Esophagus muscularis mucosa (tissue), 4 donors: ENCODE results near the gene SIX5. TPM values are rescaled to one million over a fixed set of nuclear protein-coding genes. Genes with fewer than 3 reads are reported as not detected.

Experiments used
- DNase-seq: peaks from one replicate; pipeline ENCODE4 v3.0.0-alpha.2; 2017; ENCODE audit errors: extremely low spot score
- H3K27ac ChIP-seq, 4 donors: fragments of 200-600 bp; sonication (generic); replicated peaks in 1 of 4; 1 replicate in 3 of 4; 2 replicates in 1 of 4; pipeline ENCODE4 v1.5.1; 2016 to 2019; ENCODE audit warnings: mild to moderate bottlenecking in 1 of 4
- H3K27me3 ChIP-seq, 4 donors: fragments of 200-600 bp; sonication (generic); one replicate each; pipeline versions ENCODE4 v1.5.1 to v1.6.0; 2016 to 2019
- H3K36me3 ChIP-seq, 4 donors: fragments of 200-600 bp; sonication (generic); one replicate each; pipeline ENCODE4 v1.5.1; 2016 to 2019
- H3K4me1 ChIP-seq, 4 donors: fragments of 200-600 bp; sonication (generic); one replicate each; pipeline ENCODE4 v1.5.1; 2016 to 2019
- H3K4me3 ChIP-seq, 4 donors: fragments of 200-600 bp; sonication (generic); 1 replicate in 2 of 4; 2 replicates in 2 of 4; pipeline ENCODE4 v1.5.1; 2016 to 2019; ENCODE audit warnings: mild to moderate bottlenecking in 4 of 4, moderate library complexity in 1 of 4
- H3K9me3 ChIP-seq, 4 donors: fragments of 200-600 bp; sonication (generic); 1 replicate in 3 of 4; 2 replicates in 1 of 4; pipeline ENCODE4 v1.5.1; 2016 to 2019
- CTCF ChIP-seq, 3 experiments: fragments of 200-600 bp in 2 of 3; fragments of 450-650 bp in 1 of 3; sonication (generic) in 2 of 3; IDR thresholded peaks; one replicate each; pipeline ENCODE4 v1.5.1; 2017 to 2019; ENCODE audit warnings: antibody characterized with exemption in 3 of 3, mild to moderate bottlenecking in 2 of 3, moderate library complexity in 1 of 3
- EP300 ChIP-seq: sonication (generic); formaldehyde crosslinking; IDR thresholded peaks from one replicate; pipeline ENCODE4 v1.6.1; 2017; ENCODE audit warnings: antibody characterized with exemption
- POLR2A ChIP-seq: fragments of 450-650 bp; IDR thresholded peaks from one replicate; pipeline ENCODE4 v1.6.1; 2017; ENCODE audit warnings: antibody characterized with exemption, moderate library complexity, mild to moderate bottlenecking, low read depth
- POLR2AphosphoS5 ChIP-seq, 2 donors: sonication (generic); formaldehyde crosslinking; IDR thresholded peaks; one replicate each; pipeline ENCODE4 v1.6.1; 2017; ENCODE audit warnings: antibody characterized with exemption in 2 of 2
- WGBS: methylation state at CpG from one replicate; pipeline ENCODE4 v1.1.5; 2018; 5-methylcytosine and 5-hydroxymethylcytosine counted together
- intact Hi-C: fragments of 100-400 bp; cut with DNase I; formaldehyde crosslinking; loops from one replicate; pipeline ENCODE4 v1.15.1; 2023
- total RNA-seq, 4 donors: library from RNA; depleted of rRNA; stranded (reverse); fragments of >200 nt; gene quantifications; one replicate each; pipeline versions ENCODE4 v1.1.0 to v1.2.1, GENCODE V29; 2016

SIX5 gene
- total RNA-seq, 4 donors from 2014 or later = 18.2 to 39.9 (median 28.8) TPM

DNA sequence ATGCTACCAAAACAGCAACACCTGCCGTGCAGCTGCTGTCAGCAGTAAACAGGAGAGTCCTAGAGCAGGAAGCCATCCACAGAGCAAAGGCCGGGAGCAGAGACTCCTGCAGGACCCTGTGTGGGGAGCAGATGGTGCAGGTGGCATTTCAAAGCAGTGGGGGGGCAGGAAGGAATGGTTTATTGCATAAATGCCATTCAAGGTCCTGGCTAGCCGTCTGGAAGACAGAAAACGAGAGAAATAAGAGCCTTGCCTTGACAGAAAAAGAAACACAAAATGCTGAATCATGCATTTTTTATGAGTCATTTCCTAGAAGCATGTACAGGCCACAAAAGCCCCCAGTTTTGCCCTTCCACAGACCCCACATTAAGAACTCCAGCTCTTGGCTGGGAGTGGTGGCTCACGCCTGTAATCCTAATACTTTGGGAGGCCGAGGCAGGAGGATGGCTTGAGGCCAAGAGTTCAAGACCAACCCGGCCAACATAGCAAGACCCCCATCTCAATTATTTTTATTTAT is 40.6 kb upstream of the SIX5 start:
- intact Hi-C loops = no loop called here
- no peak overlapping the region for H3K27ac ChIP-seq
- DNase-seq = no peak
- no peak for TF ChIP-seq POLR2AphosphoS5 (IDR thresholded peaks at IDR 0.05)
- no peak for TF ChIP-seq POLR2A
- TF ChIP-seq EP300 = no peak
- no peak for TF ChIP-seq CTCF (IDR thresholded peaks at IDR 0.05)
- no peaks in the 10 kb centered on the region for H3K36me3 ChIP-seq
- H3K27me3 ChIP-seq = peaks cover 0 to 33% (median 4%) of the 10 kb centered on the region in 4 donors
- peaks cover under 1 to 8% (median 6%) of the 10 kb centered on the region in 4 donors for H3K4me1 ChIP-seq
- WGBS = 55% methylated on average over 7 of the region's 7 CpGs
- no peaks in the 10 kb centered on the region for H3K9me3 ChIP-seq
- no peak overlapping the region for H3K4me3 ChIP-seq

DNA sequence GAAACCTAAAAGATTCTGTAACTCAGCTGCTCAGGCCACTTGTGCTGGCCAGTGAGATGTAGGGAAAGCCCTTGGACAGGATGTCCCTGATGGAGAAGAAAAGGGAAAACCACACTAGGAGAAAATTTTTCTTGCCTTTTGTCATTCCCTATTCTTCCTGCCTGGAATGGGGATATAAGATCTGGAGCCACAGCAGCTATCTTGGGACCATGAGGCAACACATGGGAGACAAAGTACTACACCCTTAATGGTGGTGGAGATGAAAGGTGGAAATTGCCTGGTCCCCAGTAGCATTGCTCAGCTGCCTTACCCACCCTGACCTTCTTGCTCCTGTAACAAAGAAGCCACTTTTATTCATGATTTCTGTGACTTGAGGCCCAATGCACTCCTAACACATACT is 36.7 kb upstream of the SIX5 start:
- H3K4me1 ChIP-seq = peaks cover 0 to 8% (median 5%) of the 10 kb centered on the region in 4 donors
- H3K36me3 ChIP-seq = no peaks in the 10 kb centered on the region
- H3K4me3 ChIP-seq = no peak overlapping the region
- TF ChIP-seq POLR2AphosphoS5 (IDR thresholded peaks at IDR 0.05) (no peak), POLR2A (no peak), CTCF (IDR thresholded peaks at IDR 0.05) (no peak), EP300 (no peak)
- no peak overlapping the region for H3K27ac ChIP-seq
- H3K27me3 ChIP-seq = peaks cover 0 to 5% (median 0%) of the 10 kb centered on the region in 4 donors
- no peaks in the 10 kb centered on the region for H3K9me3 ChIP-seq
- no peak for DNase-seq
- intact Hi-C loops = no loop called here

DNA sequence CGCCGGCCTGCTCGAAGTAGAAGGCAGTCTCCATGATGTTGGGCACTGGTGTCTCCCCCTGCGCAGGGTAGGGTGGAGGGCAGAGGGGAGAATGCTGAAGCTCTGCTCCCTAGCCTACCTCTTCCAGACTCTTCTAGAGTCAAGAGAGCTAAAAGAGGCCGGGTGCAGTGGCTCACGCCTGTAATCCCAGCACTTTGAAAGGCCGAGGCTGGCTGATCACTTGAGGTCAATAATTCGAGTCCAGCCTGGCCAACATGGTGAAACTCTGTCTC is 35.8 kb upstream of the SIX5 start:
- intact Hi-C loops = no loop called here

DNA sequence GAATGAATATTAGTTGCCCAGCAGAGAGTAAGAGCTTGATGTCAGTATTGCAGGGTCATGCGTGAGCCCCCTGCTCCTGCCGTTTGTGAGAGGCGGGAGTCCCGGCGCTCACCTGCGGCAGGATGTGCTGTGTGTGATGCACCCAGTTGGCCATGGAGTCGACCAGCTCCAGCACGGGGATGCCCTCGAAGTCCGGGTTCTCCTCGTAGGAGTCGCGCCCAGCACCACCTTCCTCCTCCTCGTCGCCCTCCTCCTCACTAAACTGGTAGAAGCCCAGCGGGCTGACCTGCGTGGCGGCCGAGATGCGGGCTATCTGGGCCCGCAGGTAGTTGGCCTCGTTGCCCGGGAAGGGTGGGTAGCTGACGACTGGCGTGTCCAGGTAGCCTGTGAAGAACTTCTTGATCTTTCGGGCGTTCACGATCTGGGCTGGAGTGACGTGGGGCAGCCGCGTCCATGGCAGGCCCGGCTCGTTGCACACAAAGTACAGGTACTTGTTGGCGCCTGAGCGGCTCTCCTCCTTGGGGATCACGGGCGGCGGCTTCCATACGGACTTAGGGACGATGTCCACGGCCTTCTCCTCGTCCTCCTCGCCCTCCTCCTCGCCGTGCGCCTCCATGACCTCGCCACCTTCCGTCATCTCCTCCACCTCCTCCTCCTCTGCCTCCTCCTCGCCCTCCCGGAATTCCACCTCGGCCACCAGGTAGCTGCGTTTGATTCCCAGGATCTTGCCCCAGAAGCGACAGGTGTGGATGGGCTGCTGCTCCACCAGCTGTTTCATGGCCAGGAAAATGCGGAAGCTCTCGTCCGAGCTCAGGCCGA is 35.3 kb upstream of the SIX5 start:
- Histone ChIP-seq H3K4me1 (peaks cover 0 to 4% (median 2%) of the 10 kb centered on the region in 4 donors), H3K27me3 (no peaks in the 10 kb centered on the region), H3K9me3 (no peaks in the 10 kb centered on the region), H3K27ac (no peak overlapping the region), H3K4me3 (no peak overlapping the region), H3K36me3 (no peaks in the 10 kb centered on the region)
- intact Hi-C loops = no loop called here
- no peak for DNase-seq
- WGBS = 94% methylated on average over 50 of the region's 57 CpGs
- TF ChIP-seq POLR2AphosphoS5 (IDR thresholded peaks at IDR 0.05) (no peak), EP300 (no peak), POLR2A (no peak)

More for the DNA sequence above, 35.8 kb upstream of the SIX5 start:
- H3K4me1 ChIP-seq = peaks cover 0 to 5% (median 4%) of the 10 kb centered on the region in 4 donors
- 93% methylated on average over 8 of the region's 8 CpGs for WGBS
- TF ChIP-seq POLR2A = no peak
- TF ChIP-seq POLR2AphosphoS5 (IDR thresholded peaks at IDR 0.05) = no peak
- no peak for TF ChIP-seq CTCF (IDR thresholded peaks at IDR 0.05)
- TF ChIP-seq EP300 = no peak
- no peak for DNase-seq
- H3K27me3 ChIP-seq = no peaks in the 10 kb centered on the region
- H3K9me3 ChIP-seq = no peaks in the 10 kb centered on the region
- no peak overlapping the region for H3K4me3 ChIP-seq
- no peaks in the 10 kb centered on the region for H3K36me3 ChIP-seq
- no peak overlapping the region for H3K27ac ChIP-seq

DNA sequence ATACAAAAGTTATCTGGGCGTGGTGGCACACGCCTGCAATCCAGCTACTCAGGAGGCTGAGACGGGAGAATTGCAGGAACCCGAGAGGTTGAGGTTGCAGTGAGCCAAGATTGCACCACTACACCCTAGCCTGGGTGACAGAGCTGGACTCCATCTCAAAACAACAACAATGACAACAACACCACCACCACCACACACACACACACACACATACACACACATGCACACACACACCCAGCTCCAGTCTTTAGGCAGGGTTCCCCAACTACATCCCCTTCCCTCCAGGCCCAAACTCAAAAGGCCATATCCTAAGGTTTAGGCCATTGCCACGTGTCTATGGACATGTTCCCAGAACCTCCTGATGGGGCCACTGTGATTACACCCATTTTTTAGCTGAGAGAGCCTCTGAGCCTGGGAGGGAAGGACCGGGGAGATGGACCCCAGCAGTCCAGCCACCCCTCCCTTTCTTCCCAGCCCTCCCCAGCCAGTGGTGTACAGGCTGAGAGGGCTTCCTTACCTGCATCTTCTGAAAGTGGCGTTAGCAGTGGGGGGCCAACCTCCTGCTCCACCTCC is 32.6 kb upstream of the SIX5 start:
- DNase-seq = no peak
- intact Hi-C loops = no loop called here
- no peak overlapping the region for H3K27ac ChIP-seq
- no peak overlapping the region for H3K4me3 ChIP-seq
- no peak for TF ChIP-seq POLR2A
- no peak for TF ChIP-seq CTCF (IDR thresholded peaks at IDR 0.05)
- no peak for TF ChIP-seq EP300
- no peak for TF ChIP-seq POLR2AphosphoS5 (IDR thresholded peaks at IDR 0.05)
- WGBS = 83% methylated on average over 7 of the region's 7 CpGs
- H3K4me1 ChIP-seq = peaks cover 6 to 12% (median 10%) of the 10 kb centered on the region in 4 donors
- H3K27me3 ChIP-seq = no peaks in the 10 kb centered on the region
- no peaks in the 10 kb centered on the region for H3K36me3 ChIP-seq
- no peaks in the 10 kb centered on the region for H3K9me3 ChIP-seq
